Measurements from ENCODE around the gene DOK3. TPM values are rescaled to one million over a fixed set of nuclear protein-coding genes. Genes with fewer than 3 reads are reported as not detected.

The DOK3 gene
- total and polyA plus RNA-seq, 2 of the 13 experiments (the other 11 are each of a cell fraction or from before 2014, with no cell fraction given): 1.4 to 1.5 TPM

DNA sequence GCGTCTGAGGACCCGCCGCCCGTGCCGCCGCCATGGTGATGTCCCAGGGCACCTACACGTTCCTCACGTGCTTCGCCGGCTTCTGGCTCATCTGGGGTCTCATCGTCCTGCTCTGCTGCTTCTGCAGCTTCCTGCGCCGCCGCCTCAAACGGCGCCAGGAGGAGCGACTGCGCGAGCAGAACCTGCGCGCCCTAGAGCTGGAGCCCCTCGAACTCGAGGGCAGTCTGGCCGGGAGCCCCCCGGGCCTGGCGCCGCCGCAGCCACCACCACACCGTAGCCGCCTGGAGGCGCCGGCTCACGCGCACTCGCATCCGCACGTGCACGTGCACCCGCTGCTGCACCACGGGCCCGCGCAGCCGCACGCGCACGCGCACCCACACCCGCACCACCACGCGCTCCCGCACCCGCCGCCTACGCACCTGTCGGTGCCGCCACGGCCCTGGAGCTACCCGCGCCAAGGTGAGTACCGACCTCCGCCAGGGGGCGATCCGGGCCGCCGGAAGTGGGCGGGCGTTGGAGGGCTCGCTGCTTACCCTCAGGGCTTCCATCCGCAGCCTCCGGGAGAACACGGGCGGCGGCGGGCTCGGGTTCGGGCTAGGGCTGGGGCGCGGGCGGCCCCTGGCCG, 54.5 kb downstream of the DOK3 start (continued):
- TF ChIP-seq NONO (IDR thresholded peaks at IDR 0.05): no peak
- peak; percentile 87 for TF ChIP-seq NONO (CRISPR knock-in tag; conservative IDR thresholded peaks at IDR 0.05)
- peak; percentile 90 for TF ChIP-seq HOXA3 (CRISPR knock-in tag; IDR thresholded peaks at IDR 0.05)
- TF ChIP-seq ATAD3A (CRISPR knock-in tag; IDR thresholded peaks at IDR 0.05): no peak
- TF ChIP-seq SCMH1 (CRISPR knock-in tag; IDR thresholded peaks at IDR 0.05; ENCODE audit: borderline replicate concordance): no peak
- peak; percentile 72; the same call in 1 of the 2 replicates for TF ChIP-seq SNAI1 (CRISPR knock-in tag; IDR thresholded peaks at IDR 0.05; ENCODE audit: borderline replicate concordance)
- no peak for TF ChIP-seq HMGA1 (CRISPR knock-in tag; conservative IDR thresholded peaks at IDR 0.05)
- no peak for TF ChIP-seq MAFG (CRISPR knock-in tag; IDR thresholded peaks at IDR 0.05)
- no peak for TF ChIP-seq ISX (CRISPR knock-in tag; conservative IDR thresholded peaks at IDR 0.05)
- peak; percentile 67; the same call in 1 of the 2 replicates for TF ChIP-seq SMYD3 (CRISPR knock-in tag; IDR thresholded peaks at IDR 0.05)
- TF ChIP-seq MZF1 (CRISPR knock-in tag; IDR thresholded peaks at IDR 0.05; ENCODE audit: borderline replicate concordance): no peak
- peak; percentile 63; the same call in 1 of the 2 replicates for TF ChIP-seq GMEB1 (CRISPR knock-in tag; IDR thresholded peaks at IDR 0.05; ENCODE audit: borderline replicate concordance)
- peak; percentile 54 for TF ChIP-seq DNMT1 (CRISPR knock-in tag; IDR thresholded peaks at IDR 0.05)
- TF ChIP-seq ZNF816 (CRISPR knock-in tag; IDR thresholded peaks at IDR 0.05; ENCODE audit: borderline replicate concordance): no peak
- TF ChIP-seq XRCC5 (optimal IDR thresholded peaks at IDR 0.05; ENCODE audit: low read length): peak; percentile 64
- TF ChIP-seq ZNF512B (CRISPR knock-in tag; IDR thresholded peaks at IDR 0.05; ENCODE audit: borderline replicate concordance): no peak
- TF ChIP-seq ZNF639 (CRISPR knock-in tag; conservative IDR thresholded peaks at IDR 0.05): no peak; the same call in 1 of the 2 replicates
